K562 (cell line): ENCODE data around the gene GOLGA6L2. TPM values are rescaled to one million over a fixed set of nuclear protein-coding genes. Genes with fewer than 3 reads are reported as not detected.

ENCODE experiments used
- ATAC-seq: fragments of 200-7000 bp; cut with Tn5 transposase; 3 replicates; pipeline ENCODE4 v1.9.1; 2020; ENCODE audit warnings: moderate library complexity
- BruUV-seq: library from RNA; stranded (reverse); fragments of 400-500 nt; replicated peaks from 2 replicates; lab custom pipeline; 2021; lab: Mats Ljungman, UMichigan
- CTCF ChIA-PET: fragments of 300-600 bp; formaldehyde crosslinking; extraction: SDS; loops from one replicate; lab custom pipeline; 2021; ENCODE audit warnings: low intra/inter-chr PET ratio; lab: Yijun Ruan, JAX
- POLR2A ChIA-PET: fragments of 300-600, 350-650 bp; sonication (Branson Sonifier 250); formaldehyde crosslinking; extraction: SDS; loops from one replicate; lab custom pipeline; 2021; ENCODE audit warnings: antibody characterized with exemption, inconsistent platforms; lab: Yijun Ruan, JAX
- DNase-seq, 4 experiments: peaks; one replicate each; pipeline versions ENCODE4 v3.0.0 to v3.0.0-alpha.2; 2011 to 2018; ENCODE audit warnings: low spot score in 3 of 4, mixed read lengths in 3 of 4; ENCODE audit errors: extremely low read depth in 1 of 4
- FAIRE-seq: peaks from 2 replicates; lab custom pipeline; 2011; peaks lifted over from hg19 to GRCh38; lab: Jason Lieb, UNC
- H2AFZ ChIP-seq: 2 replicates; pipeline ENCODE4 v1.6.0; 2011; ENCODE audit warnings: low read depth, low read length, control low read depth, inconsistent platforms
- H3K27ac ChIP-seq: fragments of 200-600 bp; 3 replicates; pipeline ENCODE4 v1.8.0; 2011; ENCODE audit warnings: low read depth, mild to moderate bottlenecking, control low read depth, inconsistent platforms, low read length, moderate library complexity, mixed read lengths; ENCODE audit errors: extremely low read depth
- H3K27me3 ChIP-seq, 2 experiments: fragments of 300-600 bp in 1 of 2; 2 replicates in 1 of 2; 3 replicates in 1 of 2; pipeline versions ENCODE4 v1.6.0 to v1.8.0; 2011; ENCODE audit warnings: inconsistent platforms in 2 of 2, low read length in 2 of 2, mild to moderate bottlenecking in 1 of 2, mixed read lengths in 1 of 2, moderate library complexity in 1 of 2; ENCODE audit not compliant: control insufficient read depth in 2 of 2, insufficient read depth in 2 of 2
- H3K36me3 ChIP-seq: fragments of 300-600 bp; 3 replicates; pipeline ENCODE4 v1.8.0; 2011; ENCODE audit warnings: mild to moderate bottlenecking, low read length, inconsistent platforms; ENCODE audit not compliant: control insufficient read depth, insufficient read depth
- H3K4me1 ChIP-seq, 2 experiments: fragments of 200-600 bp in 1 of 2; replicated peaks in 1 of 2; 2 replicates in 1 of 2; 3 replicates in 1 of 2; pipeline versions ENCODE4 v1.5.1 to v1.8.0; 2011; ENCODE audit warnings: inconsistent platforms in 2 of 2, low read length in 2 of 2, mild to moderate bottlenecking in 1 of 2, mixed read lengths in 1 of 2, moderate library complexity in 1 of 2; ENCODE audit not compliant: control insufficient read depth in 2 of 2, insufficient read depth in 2 of 2
- H3K4me2 ChIP-seq: 2 replicates; pipeline ENCODE4 v1.6.1; 2011; ENCODE audit warnings: low read length, control low read depth, inconsistent platforms, mixed read lengths; ENCODE audit not compliant: insufficient read depth
- H3K4me3 ChIP-seq: fragments of 200-600 bp; sonication (generic), shearing (Covaris generic); 2 replicates; pipeline ENCODE4 v1.5.1; 2016; ENCODE audit warnings: control low read depth, inconsistent platforms
- H3K79me2 ChIP-seq: fragments of 200-600 bp; 3 replicates; pipeline ENCODE4 v1.8.0; 2011; ENCODE audit warnings: low read length, inconsistent platforms; ENCODE audit not compliant: control insufficient read depth, insufficient read depth
- H3K9ac ChIP-seq, 2 experiments: 2 replicates each; pipeline versions ENCODE4 v1.6.0 to v1.6.1; 2011; ENCODE audit warnings: low read depth in 2 of 2, low read length in 2 of 2, control low read depth in 1 of 2, inconsistent platforms in 1 of 2, mild to moderate bottlenecking in 1 of 2, mixed read lengths in 1 of 2; ENCODE audit not compliant: insufficient read depth in 1 of 2
- H3K9me1 ChIP-seq: one replicate; pipeline ENCODE4 v1.6.0; 2011; ENCODE audit warnings: inconsistent platforms, mild to moderate bottlenecking, low read length, moderate library complexity; ENCODE audit not compliant: control insufficient read depth, insufficient read depth
- H3K9me3 ChIP-seq: replicated peaks from 2 replicates; pipeline ENCODE4 v1.5.1; 2011; ENCODE audit warnings: low read depth, low read length, inconsistent platforms; ENCODE audit not compliant: control insufficient read depth, insufficient read depth
- H4K20me1 ChIP-seq: replicated peaks from 2 replicates; pipeline ENCODE4 v1.6.1; 2011; ENCODE audit warnings: low read length, inconsistent platforms, mixed read lengths; ENCODE audit not compliant: control insufficient read depth, insufficient read depth
- CCNT2 ChIP-seq: IDR thresholded peaks from 2 replicates; pipeline ENCODE4 v1.6.1; 2011; ENCODE audit warnings: borderline replicate concordance, low read depth, mild to moderate bottlenecking, moderate library complexity, mixed read lengths, low read length; ENCODE audit not compliant: insufficient read length; ENCODE audit errors: extremely low read depth
- GTF2E2 ChIP-seq: fragments of 200-800 bp; sonication (Bioruptor generic); IDR thresholded peaks from 2 replicates; pipeline ENCODE4 v1.6.1; 2016; ENCODE audit warnings: missing genetic modification characterization, missing compliant biosample characterization
- MEIS2 ChIP-seq: fragments of 450-650 bp; IDR thresholded peaks from 2 replicates; pipeline ENCODE4 v1.6.1; 2014; ENCODE audit warnings: mild to moderate bottlenecking; ENCODE audit not compliant: partially characterized antibody
- MTA1 ChIP-seq: fragments of 450-650 bp; IDR thresholded peaks from 2 replicates; pipeline ENCODE4 v1.6.1; 2017; ENCODE audit warnings: borderline replicate concordance
- ZNF696 ChIP-seq: fragments of 250-450 bp; sonication (Bioruptor Pico); conservative IDR thresholded peaks from 2 replicates; pipeline ENCODE4 v1.4.0; 2020; ENCODE audit warnings: mild to moderate bottlenecking, moderate library complexity
- WGBS: fragments of 100-300 bp; shearing (Covaris generic); methylation state at CpG from one replicate; pipeline ENCODE4 v1.1.6; 2016; ENCODE audit warnings: low coverage, mixed read lengths; ENCODE audit not compliant: insufficient coverage; ENCODE audit errors: missing lambda C conversion rate; 5-methylcytosine and 5-hydroxymethylcytosine counted together
- in situ Hi-C: fragments of 300-500 bp; cut with MboI; formaldehyde crosslinking; loops from 4 replicates; pipeline ENCODE4 v1.15.0; 2018; ENCODE audit warnings: inconsistent platforms, mixed read lengths
- intact Hi-C: fragments of 100-400 bp; cut with micrococcal nuclease; formaldehyde crosslinking; loops from 2 replicates; pipeline ENCODE4 v1.14.2; 2022
- polyA plus RNA-seq, 8 experiments: library from polyadenylated mRNA; depleted of rRNA in 4 of 8; stranded (reverse) in 5 of 8; unstranded in 3 of 8; fragments of >200 nt; fragmentation: Nextera tagmentation in 2 of 8; fragmentation: Illumina TruSeq in 1 of 8; extraction: Ambion mirVana in 2 of 8; extraction: Trizol in 1 of 8; gene quantifications; 2 replicates each; pipeline versions ENCODE4 v1.2.1 to v1.2.3, GENCODE V29; 2011 to 2014; ENCODE audit warnings: inconsistent platforms in 1 of 8, missing spikeins in 1 of 8
- total RNA-seq, 7 experiments: library from RNA; depleted of rRNA in 6 of 7; stranded (reverse); fragments of >200 nt in 6 of 7; fragmentation: Illumina TruSeq in 2 of 7; extraction: Trizol in 2 of 7; gene quantifications; 2 replicates each; pipeline versions ENCODE4 v1.2.1 to v1.2.3, GENCODE V29; 2011 to 2021; ENCODE audit warnings: low replicate concordance in 1 of 7

The GOLGA6L2 gene
- total and polyA plus RNA-seq, 9 of the 15 experiments (the other 6 are each of a cell fraction or from before 2014, with no cell fraction given): not detected

GRCh38 chr15:23483821-23484299, 36.8 kb upstream of the GOLGA6L2 start:
- H3K27me3 ChIP-seq: no peaks in the 10 kb centered on the region
- DNase-seq (no peak), ATAC-seq (no peak), FAIRE-seq (no peak)
- TF ChIP-seq MEIS2: peak; percentile 17
- no peak for TF ChIP-seq ZNF696 (CRISPR knock-in tag)
- no peak overlapping the region for H3K4me3 ChIP-seq
- no TSS peak for BruUV-seq
- ChIA-PET CTCF (no interaction called here), POLR2A (no interaction called here)
- H3K9me1 ChIP-seq: no peaks in the 10 kb centered on the region
- no peaks in the 10 kb centered on the region for H4K20me1 ChIP-seq
- no peaks in the 10 kb centered on the region for H3K4me1 ChIP-seq
- H3K79me2 ChIP-seq: no peaks in the 10 kb centered on the region
- H3K27ac ChIP-seq: no peak overlapping the region
- H3K9ac ChIP-seq: no peak overlapping the region
- 0% methylated on average over 2 of the region's 2 CpGs for WGBS
- H3K9me3 ChIP-seq: no peaks in the 10 kb centered on the region
- intact Hi-C loops: no loop called here
- H3K36me3 ChIP-seq: no peaks in the 10 kb centered on the region
- H3K4me2 ChIP-seq: no peak overlapping the region
- H2AFZ ChIP-seq: no peak overlapping the region
- in situ Hi-C loops: no loop called here

- Histone ChIP-seq H4K20me1 (no peaks in the 10 kb centered on the region), H3K9me3 (no peaks in the 10 kb centered on the region), H3K27ac (no peak overlapping the region), H3K9ac (no peak overlapping the region), H3K4me3 (no peak overlapping the region), H3K9me1 (no peaks in the 10 kb centered on the region), H2AFZ (no peak overlapping the region), H3K79me2 (no peaks in the 10 kb centered on the region), H3K27me3 (no peaks in the 10 kb centered on the region), H3K4me1 (peaks cover 0 to 1% of the 10 kb centered on the region in 2 experiments; a peak in 2 of 5 replicates), H3K36me3 (no peaks in the 10 kb centered on the region), H3K4me2 (no peak overlapping the region)
- intact Hi-C loops: no loop called here
- FAIRE-seq: no peak
- no TSS peak for BruUV-seq
- ATAC-seq: no peak
- ChIA-PET CTCF (no interaction called here), POLR2A (interaction anchor here (0.7 kb wide), 1 partner anchor 14 kb away, joined by 4 read pairs; no protein-coding TSS in a partner anchor)
- DNase-seq: no peak
- TF ChIP-seq CCNT2 (no peak), MTA1 (no peak), GTF2E2 (tag) (no peak)
- WGBS: 0% methylated on average over 3 of the region's 3 CpGs
- in situ Hi-C loops: no loop called here
Measured at GRCh38 chr15:23482764-23483489, 35.9 kb upstream of the GOLGA6L2 start.
